SK-N-SH (cell line): ENCODE measurements around the gene ARHGEF37. TPM values are rescaled to one million over a fixed set of nuclear protein-coding genes. Genes with fewer than 3 reads are reported as not detected.

Experiments used
- CTCF ChIA-PET: fragments of 300-600, 350-600 bp; formaldehyde crosslinking; extraction: SDS; loops from one replicate; lab custom pipeline; 2021; lab: Yijun Ruan, JAX
- POLR2A ChIA-PET: fragments of 350-600 bp; sonication (Branson Sonifier 250); formaldehyde crosslinking; extraction: SDS; loops from one replicate; lab custom pipeline; 2020; ENCODE audit warnings: antibody characterized with exemption, inconsistent platforms; lab: Yijun Ruan, JAX
- DNase-seq: peaks from one replicate; pipeline ENCODE4 v3.0.0; 2012
- H2AFZ ChIP-seq: fragments of 200-600 bp; sonication (generic); 2 replicates; pipeline ENCODE4 v1.8.1; 2016; ENCODE audit warnings: antibody characterized with exemption, mild to moderate bottlenecking, low read depth
- H3F3A ChIP-seq: fragments of 200-600 bp; sonication (generic); replicated peaks from 2 replicates; pipeline ENCODE3; 2016; ENCODE audit warnings: antibody characterized with exemption, mild to moderate bottlenecking; ENCODE audit not compliant: insufficient read depth
- H3K27ac ChIP-seq, 2 experiments: fragments of 200-500 bp in 1 of 2; fragments of 200-600 bp in 1 of 2; sonication (Bioruptor generic) in 1 of 2; sonication (generic), shearing (Covaris generic) in 1 of 2; 2 replicates each; pipeline versions ENCODE4 v1.5.1 to v1.6.1; 2014 to 2016; ENCODE audit warnings: low read depth in 2 of 2, inconsistent platforms in 1 of 2, low read length in 1 of 2, mild to moderate bottlenecking in 1 of 2, mixed read lengths in 1 of 2
- H3K27me3 ChIP-seq: fragments of 200-600 bp; sonication (generic), shearing (Covaris generic); 2 replicates; pipeline ENCODE4 v1.6.1; 2016; ENCODE audit warnings: mixed run types; ENCODE audit not compliant: insufficient read depth
- H3K36me3 ChIP-seq, 2 experiments: fragments of 200-500 bp in 1 of 2; fragments of 200-600 bp in 1 of 2; sonication (Bioruptor generic) in 1 of 2; sonication (generic) in 1 of 2; replicated peaks in 1 of 2; 2 replicates each; pipeline versions ENCODE3 to v1.5.1; 2014 to 2016; ENCODE audit warnings: low read length in 1 of 2, mild to moderate bottlenecking in 1 of 2; ENCODE audit not compliant: insufficient read depth in 2 of 2, control insufficient read depth in 1 of 2
- H3K4me1 ChIP-seq, 2 experiments: fragments of 200-500 bp in 1 of 2; fragments of 200-600 bp in 1 of 2; sonication (Bioruptor generic) in 1 of 2; sonication (generic), shearing (Covaris generic) in 1 of 2; 2 replicates each; pipeline versions ENCODE4 v1.5.1 to v1.6.1; 2014 to 2016; ENCODE audit warnings: low read depth in 1 of 2, low read length in 1 of 2, mixed run types in 1 of 2; ENCODE audit not compliant: insufficient read depth in 2 of 2, control insufficient read depth in 1 of 2
- H3K4me2 ChIP-seq: fragments of 200-600 bp; sonication (generic), shearing (Covaris generic); 2 replicates; pipeline ENCODE4 v1.6.1; 2017; ENCODE audit warnings: mixed run types
- H3K4me3 ChIP-seq, 2 experiments: fragments of 200-500 bp in 1 of 2; fragments of 200-600 bp in 1 of 2; sonication (Bioruptor generic) in 1 of 2; sonication (generic), shearing (Covaris generic) in 1 of 2; 2 replicates each; pipeline versions ENCODE4 v1.5.1 to v1.8.1; 2014 to 2016; ENCODE audit warnings: low read depth in 2 of 2, inconsistent platforms in 1 of 2, low read length in 1 of 2, mild to moderate bottlenecking in 1 of 2, mixed read lengths in 1 of 2, moderate library complexity in 1 of 2
- H3K79me2 ChIP-seq: fragments of 200-600 bp; sonication (generic); 2 replicates; pipeline ENCODE4 v1.8.1; 2017; ENCODE audit warnings: mild to moderate bottlenecking; ENCODE audit not compliant: insufficient read depth
- H3K9ac ChIP-seq: fragments of 200-600 bp; sonication (generic); 2 replicates; pipeline ENCODE4 v1.6.1; 2017; ENCODE audit warnings: mixed run types
- H3K9me2 ChIP-seq: fragments of 200-600 bp; sonication (generic); 2 replicates; pipeline ENCODE4 v1.6.1; 2017; ENCODE audit warnings: mixed run types
- H3K9me3 ChIP-seq: fragments of 200-600 bp; sonication (generic); 2 replicates; pipeline ENCODE4 v1.6.1; 2017; ENCODE audit warnings: mixed run types, mild to moderate bottlenecking, moderate library complexity
- H4K20me1 ChIP-seq: fragments of 200-600 bp; sonication (generic); 2 replicates; pipeline ENCODE4 v1.6.1; 2017; ENCODE audit warnings: mild to moderate bottlenecking, mixed run types; ENCODE audit not compliant: insufficient read depth
- CTCF ChIP-seq: fragments of 200-600 bp; sonication (generic); IDR thresholded peaks from 2 replicates; pipeline ENCODE4 v1.6.1; 2017; ENCODE audit warnings: antibody characterized with exemption, mild to moderate bottlenecking, moderate library complexity
- ELF1 ChIP-seq: IDR thresholded peaks from 2 replicates; pipeline ENCODE4 v1.4.0; 2012
- EP300 ChIP-seq, 2 experiments: IDR thresholded peaks; 2 replicates each; pipeline versions ENCODE4 v1.4.0 to v1.6.1; 2012; ENCODE audit warnings: borderline replicate concordance in 1 of 2, low read depth in 1 of 2, low read length in 1 of 2
- EZH2phosphoT487 ChIP-seq: fragments of 200-600 bp; sonication (generic); IDR thresholded peaks from 2 replicates; pipeline ENCODE4 v1.6.1; 2017; ENCODE audit warnings: low read depth, mixed run types, mild to moderate bottlenecking, antibody characterized with exemption, moderate library complexity, borderline replicate concordance
- FOSL2 ChIP-seq: IDR thresholded peaks from 2 replicates; pipeline ENCODE4 v1.4.0; 2012; ENCODE audit warnings: low read depth, mild to moderate bottlenecking, moderate library complexity, borderline replicate concordance
- FOXJ3 ChIP-seq: sonication (generic); formaldehyde crosslinking; IDR thresholded peaks from 2 replicates; pipeline ENCODE4 v1.5.1; 2020; ENCODE audit warnings: mild to moderate bottlenecking, missing genetic modification reagents
- GABPA ChIP-seq: IDR thresholded peaks from 2 replicates; pipeline ENCODE4 v1.4.0; 2012; ENCODE audit warnings: low read depth, mild to moderate bottlenecking
- IRF3 ChIP-seq: fragments of 150-350 bp; IDR thresholded peaks from 2 replicates; pipeline ENCODE4 v1.6.1; 2016; ENCODE audit warnings: mild to moderate bottlenecking, low read depth, low read length
- JUND ChIP-seq: IDR thresholded peaks from 2 replicates; pipeline ENCODE4 v1.4.0; 2012
- MAX ChIP-seq: IDR thresholded peaks from 2 replicates; pipeline ENCODE4 v1.4.0; 2012; ENCODE audit warnings: low read depth
- MEF2A ChIP-seq: IDR thresholded peaks from 2 replicates; pipeline ENCODE4 v1.4.0; 2012; ENCODE audit warnings: low read depth, borderline replicate concordance
- MXI1 ChIP-seq: IDR thresholded peaks from 2 replicates; pipeline ENCODE4 v1.6.1; 2012; ENCODE audit warnings: mild to moderate bottlenecking, low read depth, low read length, improper control_type of control experiment
- NFIC ChIP-seq: IDR thresholded peaks from 2 replicates; pipeline ENCODE4 v1.4.0; 2012; ENCODE audit warnings: borderline replicate concordance
- NRF1 ChIP-seq: IDR thresholded peaks from 2 replicates; pipeline ENCODE4 v1.6.1; 2012; ENCODE audit warnings: low read depth, mild to moderate bottlenecking, low read length
- PBX3 ChIP-seq: IDR thresholded peaks from 2 replicates; pipeline ENCODE4; 2012
- POLR2AphosphoS5 ChIP-seq: IDR thresholded peaks from 2 replicates; pipeline ENCODE4 v1.6.1; 2012; ENCODE audit warnings: low read depth, low read length
- RAD21 ChIP-seq: IDR thresholded peaks from 2 replicates; pipeline ENCODE4 v1.6.1; 2012; ENCODE audit warnings: mild to moderate bottlenecking, low read length
- RXRA ChIP-seq: IDR thresholded peaks from 2 replicates; pipeline ENCODE4 v1.4.0; 2012; ENCODE audit warnings: low read depth, mild to moderate bottlenecking, borderline replicate concordance
- SMC3 ChIP-seq: IDR thresholded peaks from 2 replicates; pipeline ENCODE4 v1.6.1; 2012; ENCODE audit warnings: low read depth, low read length, improper control_type of control experiment
- TCF12 ChIP-seq: IDR thresholded peaks from 2 replicates; pipeline ENCODE4 v1.4.0; 2012
- TEAD4 ChIP-seq: IDR thresholded peaks from 2 replicates; pipeline ENCODE4 v1.4.0; 2012; ENCODE audit warnings: mild to moderate bottlenecking, borderline replicate concordance; ENCODE audit not compliant: insufficient read depth
- USF1 ChIP-seq: IDR thresholded peaks from 2 replicates; pipeline ENCODE4 v1.4.0; 2012; ENCODE audit warnings: low read depth, borderline replicate concordance
- ZBTB33 ChIP-seq: IDR thresholded peaks from 2 replicates; pipeline ENCODE4 v1.4.0; 2012; ENCODE audit warnings: low read depth, borderline replicate concordance
- whole genome bisulfite sequencing: methylation state at CpG from one replicate; pipeline ENCODE4 v1.1.6; 2017; ENCODE audit warnings: low lambda C conversion rate; 5-methylcytosine and 5-hydroxymethylcytosine counted together
- polyA plus RNA-seq, 3 experiments: library from polyadenylated mRNA; depleted of rRNA; stranded (reverse); fragments of >200 nt; gene quantifications; 2 replicates each; pipeline ENCODE4 v1.2.3, GENCODE V29; 2012

The ARHGEF37 gene
- polyA plus RNA-seq, 1 of the 3 experiments (the other 2 are of a cell fraction), result 0.94 TPM

- TF ChIP-seq FOXJ3 (no peak), JUND (no peak), MEF2A (no peak), SMC3 (no peak), TEAD4 (no peak)
- TF ChIP-seq, all 33 proteins: peak for 0
Observed at GRCh38 chr5:149617760-149618306, 36.5 kb downstream of the ARHGEF37 start (continued).

GRCh38 chr5:149618581-149619248, 37.4 kb downstream of the ARHGEF37 start:
- Histone ChIP-seq H3K4me3 (no peak overlapping the region; a peak in 1 of 4 replicates), H2AFZ (no peak overlapping the region), H3F3A (no peaks in the 10 kb centered on the region), H4K20me1 (no peaks in the 10 kb centered on the region), H3K9me2 (no peaks in the 10 kb centered on the region), H3K36me3 (no peaks in the 10 kb centered on the region), H3K27me3 (no peaks in the 10 kb centered on the region), H3K27ac (no peak overlapping the region), H3K9ac (no peak overlapping the region), H3K4me1 (peaks cover 5 to 14% of the 10 kb centered on the region in 2 experiments; a peak in 1 of 4 replicates), H3K9me3 (no peaks in the 10 kb centered on the region), H3K4me2 (no peak overlapping the region), H3K79me2 (no peaks in the 10 kb centered on the region)
- POLR2A ChIA-PET, result no interaction called here
- peak; percentile 78 for DNase-seq
- CTCF ChIA-PET, result interaction anchor here (0.6 to 4.6 kb wide), 43 partner anchors 9 to 344 kb away, joined by 3 to 46 read pairs (median 4); partner anchors contain the start of gene ARHGEF37
- WGBS, result 30% methylated on average over 9 of the region's 9 CpGs
- TF ChIP-seq CTCF (peak; percentile 79), FOSL2 (no peak), MAX (no peak), NFIC (no peak), GABPA (no peak), SMC3 (peak; percentile 60), TCF12 (0 out of 2 replicates have a peak, but pooled peaks have one; percentile 12), POLR2AphosphoS5 (no peak), EZH2phosphoT487 (no peak), USF1 (no peak), ZBTB33 (no peak), ELF1 (no peak), PBX3 (no peak), RXRA (no peak), NRF1 (no peak), FOXJ3 (no peak), JUND (no peak), MEF2A (no peak), IRF3 (no peak), MXI1 (no peak), EP300 (IDR thresholded peaks at IDR 0.05; ENCODE audit: borderline replicate concordance in 1 of 2, low read depth in 1 of 2, low read length in 1 of 2) (no peak), RAD21 (peak; percentile 80)
